ENCODE results near the gene VWA7. TPM values are rescaled to one million over a fixed set of nuclear protein-coding genes. Genes with fewer than 3 reads are reported as not detected.

VWA7 gene
- total and polyA plus RNA-seq, 4 donors: 1.8 to 4.3 (median 3.4) TPM

DNA sequence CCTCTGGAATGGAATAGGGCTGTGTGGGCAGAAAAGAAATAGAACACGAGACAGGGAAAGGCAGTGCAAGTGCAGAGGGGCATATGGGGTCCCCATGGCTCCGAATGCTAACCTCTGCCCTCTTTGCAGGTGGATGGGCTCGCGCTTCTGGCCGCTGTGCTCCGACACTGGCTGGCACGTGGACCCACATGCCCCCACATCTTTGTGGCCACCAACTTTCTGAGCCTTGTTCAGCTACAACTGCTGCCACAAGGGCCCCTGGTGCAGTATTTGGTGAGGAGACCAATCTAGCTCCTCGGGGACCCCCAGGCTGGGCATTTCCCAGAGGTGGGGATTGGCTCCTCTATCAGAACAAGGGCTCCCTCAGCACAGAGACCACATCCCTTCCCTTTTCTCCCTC, 15.8 kb downstream of the VWA7 start:
- H3K9me3 ChIP-seq (ENCODE audit: control insufficient read depth, insufficient read depth, low read length): no peaks in the 10 kb centered on the region
- no peak overlapping the region for H3K4me3 ChIP-seq (ENCODE audit: low read depth, low read length)
- no peak overlapping the region for H3K27ac ChIP-seq (ENCODE audit: low read depth, low read length)
- peaks cover 28% of the 10 kb centered on the region for H3K4me1 ChIP-seq (ENCODE audit: control insufficient read depth, insufficient read depth, low read length)
- H3K27me3 ChIP-seq (ENCODE audit: control insufficient read depth, insufficient read depth, low read length): no peaks in the 10 kb centered on the region
- no peak for DNase-seq (ENCODE audit: low read depth in 4 of 6, low spot score in 6 of 6)
- 99% methylated on average over 8 of the region's 8 CpGs for WGBS (ENCODE audit: insufficient coverage)
- H3K36me3 ChIP-seq (ENCODE audit: control insufficient read depth, insufficient read depth, low read length): peaks cover 34% of the 10 kb centered on the region

DNA sequence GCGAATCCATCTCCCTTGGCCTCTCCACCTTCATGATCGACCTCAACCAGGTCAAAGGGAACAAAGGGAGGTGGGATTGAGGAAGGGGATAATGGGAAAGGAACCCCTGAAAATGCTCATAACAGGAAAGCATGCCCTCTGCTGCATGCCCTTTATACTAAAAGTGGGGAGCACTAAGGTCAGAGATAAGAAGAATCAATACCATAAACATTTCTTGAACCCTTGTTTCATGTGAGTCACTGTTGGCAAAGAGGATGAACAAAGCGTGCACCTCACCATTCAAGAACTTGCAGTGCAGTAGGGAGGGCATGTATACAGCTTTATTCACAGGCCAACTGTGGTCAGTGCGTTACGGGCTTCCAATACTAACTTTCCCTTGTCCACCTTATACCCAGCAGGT, 16.3 kb downstream of the VWA7 start:
- no CpG with 5 or more reads among the region's 5 CpGs for WGBS (ENCODE audit: insufficient coverage)
- Histone ChIP-seq H3K4me3 (ENCODE audit: low read depth, low read length) (no peak overlapping the region), H3K27ac (ENCODE audit: low read depth, low read length) (no peak overlapping the region), H3K36me3 (ENCODE audit: control insufficient read depth, insufficient read depth, low read length) (peaks cover 31% of the 10 kb centered on the region), H3K4me1 (ENCODE audit: control insufficient read depth, insufficient read depth, low read length) (peaks cover 23% of the 10 kb centered on the region), H3K9me3 (ENCODE audit: control insufficient read depth, insufficient read depth, low read length) (no peaks in the 10 kb centered on the region), H3K27me3 (ENCODE audit: control insufficient read depth, insufficient read depth, low read length) (no peaks in the 10 kb centered on the region)
- no peak for DNase-seq (ENCODE audit: low read depth in 4 of 6, low spot score in 6 of 6)

DNA sequence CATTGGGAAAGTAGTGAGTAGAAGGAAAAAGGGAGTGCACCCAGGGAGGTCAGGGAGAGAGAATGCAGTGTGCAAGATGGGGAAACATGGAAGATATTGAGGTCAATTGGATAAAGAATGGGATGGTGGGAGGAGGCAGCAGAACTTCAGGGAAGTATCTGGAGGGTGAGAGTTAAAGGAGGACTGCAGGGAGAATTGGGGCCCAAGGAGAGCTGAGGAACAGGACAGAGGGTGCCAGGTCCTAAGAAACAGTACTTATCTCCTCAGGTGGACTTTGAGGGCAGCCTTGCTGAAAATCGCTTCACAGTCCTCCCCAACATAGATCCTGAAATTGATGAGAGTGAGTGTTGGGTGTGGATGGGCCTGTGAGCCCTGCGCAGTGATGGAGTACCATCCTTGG, 18.8 kb downstream of the VWA7 start:
- H3K4me1 ChIP-seq (ENCODE audit: control insufficient read depth, insufficient read depth, low read length): peaks cover 8% of the 10 kb centered on the region
- no peak overlapping the region for H3K4me3 ChIP-seq (ENCODE audit: low read depth, low read length)
- no peaks in the 10 kb centered on the region for H3K27me3 ChIP-seq (ENCODE audit: control insufficient read depth, insufficient read depth, low read length)
- H3K36me3 ChIP-seq (ENCODE audit: control insufficient read depth, insufficient read depth, low read length): peaks cover 23% of the 10 kb centered on the region
- no peak overlapping the region for H3K27ac ChIP-seq (ENCODE audit: low read depth, low read length)
- DNase-seq (ENCODE audit: low read depth in 4 of 6, low spot score in 6 of 6): no peak
- WGBS (ENCODE audit: insufficient coverage): 100% methylated on average over 1 of the region's 2 CpGs
- H3K9me3 ChIP-seq (ENCODE audit: control insufficient read depth, insufficient read depth, low read length): no peaks in the 10 kb centered on the region

DNA sequence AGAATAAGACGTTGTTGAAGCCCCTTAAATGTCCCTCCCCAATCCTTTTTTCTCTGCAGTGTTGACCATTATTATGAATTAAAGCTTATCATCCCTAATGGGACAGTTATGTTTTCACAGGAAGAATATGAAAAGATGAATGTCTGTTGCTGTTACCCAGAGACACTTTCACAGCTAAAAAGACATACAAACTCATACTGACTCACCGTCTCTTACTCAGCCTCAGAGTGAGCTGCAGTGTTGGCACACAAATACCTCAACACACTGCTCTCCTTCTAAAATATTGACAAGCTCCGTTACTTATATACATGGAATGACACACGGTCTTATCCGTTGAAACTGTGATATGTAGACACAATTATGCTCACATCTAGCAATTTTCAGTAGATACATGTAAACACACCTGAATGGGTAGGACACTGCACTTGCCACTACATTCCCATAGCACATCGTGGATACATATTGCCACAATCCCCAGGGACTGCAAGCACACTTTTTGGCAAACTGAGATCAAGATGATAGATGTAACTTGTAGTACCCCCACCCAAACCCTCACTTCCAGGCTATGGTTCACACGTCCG, 24.3 kb downstream of the VWA7 start:
- Histone ChIP-seq H3K4me3 (ENCODE audit: low read depth, low read length) (no peak overlapping the region), H3K36me3 (ENCODE audit: control insufficient read depth, insufficient read depth, low read length) (no peaks in the 10 kb centered on the region), H3K27me3 (ENCODE audit: control insufficient read depth, insufficient read depth, low read length) (no peaks in the 10 kb centered on the region), H3K9me3 (ENCODE audit: control insufficient read depth, insufficient read depth, low read length) (no peaks in the 10 kb centered on the region), H3K27ac (ENCODE audit: low read depth, low read length) (no peak overlapping the region), H3K4me1 (ENCODE audit: control insufficient read depth, insufficient read depth, low read length) (no peaks in the 10 kb centered on the region)
- DNase-seq (ENCODE audit: low read depth in 4 of 6, low spot score in 6 of 6): no peak
- 84% methylated on average over 6 of the region's 8 CpGs for WGBS (ENCODE audit: insufficient coverage)

DNA sequence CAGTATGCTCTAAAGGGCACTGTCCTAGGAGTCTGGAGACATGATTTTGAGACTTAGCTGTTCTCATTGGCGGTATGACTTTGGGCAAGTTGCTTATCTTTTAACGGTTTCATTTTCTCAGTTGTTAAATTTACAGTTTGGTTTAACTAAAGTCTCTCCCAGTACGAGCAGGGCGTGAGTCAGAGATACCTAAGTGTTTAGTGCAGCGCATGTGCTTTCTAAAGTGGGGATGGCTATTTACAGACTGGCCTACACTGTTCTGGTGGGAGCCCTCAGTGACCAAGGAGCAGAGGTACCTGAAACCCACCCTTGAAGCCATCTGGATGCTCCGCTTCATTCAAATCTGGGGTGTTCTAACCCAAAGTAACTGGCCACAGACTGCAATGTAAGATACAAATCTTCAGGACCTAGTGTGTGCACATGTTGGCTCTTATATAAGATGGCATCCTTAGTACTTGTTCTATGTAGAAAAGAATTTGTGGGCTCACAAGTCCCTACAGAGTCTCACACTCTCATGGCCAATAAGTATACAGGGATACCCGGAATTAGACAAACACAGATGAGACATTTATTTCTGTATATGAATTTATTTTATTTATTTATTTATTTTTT, 26.6 kb downstream of the VWA7 start:
- peaks cover 6% of the 10 kb centered on the region for H3K36me3 ChIP-seq (ENCODE audit: control insufficient read depth, insufficient read depth, low read length)
- no peaks in the 10 kb centered on the region for H3K27me3 ChIP-seq (ENCODE audit: control insufficient read depth, insufficient read depth, low read length)
- no peak overlapping the region for H3K4me3 ChIP-seq (ENCODE audit: low read depth, low read length)
- no peaks in the 10 kb centered on the region for H3K4me1 ChIP-seq (ENCODE audit: control insufficient read depth, insufficient read depth, low read length)
- no peak for DNase-seq (ENCODE audit: low read depth in 4 of 6, low spot score in 6 of 6)
- H3K9me3 ChIP-seq (ENCODE audit: control insufficient read depth, insufficient read depth, low read length): no peaks in the 10 kb centered on the region
- no peak overlapping the region for H3K27ac ChIP-seq (ENCODE audit: low read depth, low read length)
- 96% methylated on average over 6 of the region's 7 CpGs for WGBS (ENCODE audit: insufficient coverage)

DNA sequence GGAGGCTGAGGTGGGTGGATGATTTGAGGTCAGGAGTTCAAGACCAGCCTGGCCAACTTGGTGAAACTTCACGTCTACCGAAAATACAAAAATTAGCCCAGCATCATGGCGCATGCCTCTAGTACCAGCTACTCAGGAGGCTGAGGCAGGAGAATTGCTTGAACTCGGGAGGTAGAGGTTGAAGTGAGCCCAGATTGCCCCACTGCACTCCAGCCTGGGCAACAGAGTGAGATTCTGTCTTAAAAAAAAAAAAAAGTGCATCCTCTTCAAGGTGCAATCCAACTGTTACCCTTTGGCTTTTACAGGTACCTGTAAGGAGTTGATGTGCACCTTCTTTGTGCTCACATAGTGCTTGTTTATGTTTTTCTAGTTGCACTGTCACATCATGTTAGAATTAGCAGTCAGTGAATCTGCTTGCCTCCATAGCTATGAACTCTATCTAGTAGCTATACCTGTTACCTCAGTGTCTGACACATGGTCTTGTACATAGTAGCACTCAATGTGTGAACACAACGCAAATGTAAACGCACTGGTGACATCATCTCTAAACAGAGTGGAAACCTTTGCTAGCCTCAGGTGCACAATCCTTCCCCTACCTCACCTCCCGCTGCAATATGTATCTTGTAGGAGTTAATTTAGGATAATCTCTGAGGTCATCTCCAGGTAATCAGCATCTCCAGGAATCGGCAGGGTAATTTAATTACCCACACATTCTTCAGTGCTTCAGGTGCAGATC, 27.7 kb downstream of the VWA7 start:
- WGBS (ENCODE audit: insufficient coverage): 100% methylated on average over 4 of the region's 8 CpGs
- no peaks in the 10 kb centered on the region for H3K27me3 ChIP-seq (ENCODE audit: control insufficient read depth, insufficient read depth, low read length)
- DNase-seq (ENCODE audit: low read depth in 4 of 6, low spot score in 6 of 6): no peak
- no peaks in the 10 kb centered on the region for H3K4me1 ChIP-seq (ENCODE audit: control insufficient read depth, insufficient read depth, low read length)
- no peak overlapping the region for H3K4me3 ChIP-seq (ENCODE audit: low read depth, low read length)
- no peak overlapping the region for H3K27ac ChIP-seq (ENCODE audit: low read depth, low read length)
- H3K36me3 ChIP-seq (ENCODE audit: control insufficient read depth, insufficient read depth, low read length): peaks cover 6% of the 10 kb centered on the region
- H3K9me3 ChIP-seq (ENCODE audit: control insufficient read depth, insufficient read depth, low read length): no peaks in the 10 kb centered on the region

DNA sequence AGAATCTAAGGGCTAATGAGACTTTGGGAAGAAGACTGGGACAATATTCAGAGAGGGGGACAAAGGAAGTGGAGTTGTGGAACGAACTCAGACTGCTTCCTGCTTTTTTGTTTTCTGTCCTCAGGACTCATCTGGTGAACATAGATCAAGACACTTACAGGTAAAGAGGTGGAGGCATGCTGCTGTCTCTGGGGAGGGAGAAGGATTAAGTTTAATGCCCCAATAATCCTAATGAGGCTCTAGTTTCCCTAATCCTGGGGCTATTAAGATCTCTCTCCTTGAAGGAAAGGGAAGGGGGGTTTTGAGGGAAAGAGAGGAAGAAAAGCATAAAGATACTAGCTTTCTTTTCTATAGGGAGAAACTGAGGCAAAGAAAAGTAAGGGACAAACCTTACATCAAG, 32.7 kb downstream of the VWA7 start:
- 71% methylated on average over 1 of the region's 1 CpG for WGBS (ENCODE audit: insufficient coverage)
- H3K36me3 ChIP-seq (ENCODE audit: control insufficient read depth, insufficient read depth, low read length): peaks cover 10% of the 10 kb centered on the region
- H3K27ac ChIP-seq (ENCODE audit: low read depth, low read length): no peak overlapping the region
- no peaks in the 10 kb centered on the region for H3K27me3 ChIP-seq (ENCODE audit: control insufficient read depth, insufficient read depth, low read length)
- no peak overlapping the region for H3K4me3 ChIP-seq (ENCODE audit: low read depth, low read length)
- H3K9me3 ChIP-seq (ENCODE audit: control insufficient read depth, insufficient read depth, low read length): no peaks in the 10 kb centered on the region
- no peak for DNase-seq (ENCODE audit: low read depth in 4 of 6, low spot score in 6 of 6)
- H3K4me1 ChIP-seq (ENCODE audit: control insufficient read depth, insufficient read depth, low read length): peaks cover 13% of the 10 kb centered on the region

DNA sequence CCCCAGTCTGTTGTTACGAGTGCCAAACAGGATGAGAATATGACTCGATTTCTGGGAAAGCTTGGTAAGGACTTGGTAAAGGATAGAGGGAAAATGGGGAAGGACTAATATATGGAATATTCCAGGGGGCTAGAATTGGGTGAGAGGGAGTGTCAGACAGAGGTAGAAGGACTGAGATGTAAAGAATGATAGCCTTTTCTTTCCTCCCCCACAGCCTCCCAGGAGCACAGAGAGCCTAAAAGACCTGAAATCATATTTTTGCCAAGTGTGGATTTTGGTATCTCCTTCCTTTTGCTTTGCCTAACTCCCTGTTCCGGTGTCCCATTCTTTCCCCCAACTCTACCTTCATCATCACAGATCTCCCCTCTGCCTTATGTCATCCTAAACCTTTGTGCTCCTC, 34.2 kb downstream of the VWA7 start:
- no peak for DNase-seq (ENCODE audit: low read depth in 4 of 6, low spot score in 6 of 6)
- Histone ChIP-seq H3K27ac (ENCODE audit: low read depth, low read length) (no peak overlapping the region), H3K4me3 (ENCODE audit: low read depth, low read length) (no peak overlapping the region), H3K4me1 (ENCODE audit: control insufficient read depth, insufficient read depth, low read length) (peaks cover 21% of the 10 kb centered on the region), H3K9me3 (ENCODE audit: control insufficient read depth, insufficient read depth, low read length) (no peaks in the 10 kb centered on the region), H3K36me3 (ENCODE audit: control insufficient read depth, insufficient read depth, low read length) (peaks cover 10% of the 10 kb centered on the region), H3K27me3 (ENCODE audit: control insufficient read depth, insufficient read depth, low read length) (no peaks in the 10 kb centered on the region)
- WGBS (ENCODE audit: insufficient coverage): 100% methylated on average over 2 of the region's 3 CpGs

DNA sequence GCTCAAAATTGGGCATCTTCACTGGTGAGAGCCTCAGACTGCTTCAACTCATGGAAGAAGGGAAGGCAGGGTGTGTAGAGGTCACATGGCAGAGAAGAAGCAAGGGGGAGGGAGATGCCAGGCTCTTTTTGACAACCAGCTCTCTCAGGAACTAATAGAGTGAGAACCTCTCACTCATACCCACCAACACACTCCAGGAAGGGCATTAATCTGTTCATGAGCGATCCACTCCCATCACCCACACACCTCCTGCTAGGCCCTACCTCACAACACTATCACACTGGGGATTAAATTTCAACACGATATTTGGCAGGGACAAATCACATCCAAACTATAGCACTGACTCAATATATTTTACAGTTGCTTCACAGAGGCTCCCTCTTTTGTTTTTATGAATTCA, 35.3 kb downstream of the VWA7 start:
- Histone ChIP-seq H3K9me3 (ENCODE audit: control insufficient read depth, insufficient read depth, low read length) (no peaks in the 10 kb centered on the region), H3K4me1 (ENCODE audit: control insufficient read depth, insufficient read depth, low read length) (peaks cover 24% of the 10 kb centered on the region), H3K27ac (ENCODE audit: low read depth, low read length) (no peak overlapping the region), H3K36me3 (ENCODE audit: control insufficient read depth, insufficient read depth, low read length) (peaks cover 4% of the 10 kb centered on the region), H3K4me3 (ENCODE audit: low read depth, low read length) (no peak overlapping the region), H3K27me3 (ENCODE audit: control insufficient read depth, insufficient read depth, low read length) (no peaks in the 10 kb centered on the region)
- whole genome bisulfite sequencing (ENCODE audit: insufficient coverage): 89% methylated on average over 1 of the region's 2 CpGs
- no peak for DNase-seq (ENCODE audit: low read depth in 4 of 6, low spot score in 6 of 6)
